Hindlimb muscle (tissue), 1 donor: Measurements from ENCODE around the gene RBM27. TPM values are rescaled to one million over a fixed set of nuclear protein-coding genes. Genes with fewer than 3 reads are reported as not detected.
"Not testable (repeated sequence)": the region's sequence is repeated elsewhere in the genome, so short reads cannot be mapped to it uniquely, and the experiment has no call there.

Experiments
- DNase-seq: peaks from one replicate; pipeline ENCODE4 v3.0.0-alpha.2; 2013
- polyA plus RNA-seq: library from polyadenylated mRNA; unstranded; fragments of 120-200 nt; gene quantifications from one replicate; pipeline ENCODE4 v1.2.1, GENCODE V29; 2013; ENCODE audit not compliant: insufficient read length

Gene RBM27
- polyA plus RNA-seq, 1 donor = 16.0 TPM

DNA sequence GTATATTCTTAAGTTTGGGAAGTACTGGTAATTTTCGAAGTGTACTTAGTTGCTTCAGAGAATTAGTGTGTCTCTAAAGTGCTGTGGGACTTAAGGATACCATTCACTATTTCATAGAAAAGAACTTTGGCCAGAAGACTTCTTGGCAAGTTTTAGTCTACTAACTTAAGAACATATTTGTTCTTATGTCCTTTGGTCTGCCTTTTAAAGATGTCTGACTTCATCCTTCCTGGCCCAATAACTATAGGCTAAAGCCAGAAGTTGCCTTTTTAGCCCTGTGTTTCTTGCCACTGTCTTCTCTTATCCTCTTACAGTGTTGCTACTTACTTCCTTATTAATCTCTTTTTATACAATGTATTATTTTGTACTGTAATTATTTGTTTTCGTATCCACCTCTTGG is 6.3 kb downstream of the RBM27 start:
- DNase-seq = no peak

DNA sequence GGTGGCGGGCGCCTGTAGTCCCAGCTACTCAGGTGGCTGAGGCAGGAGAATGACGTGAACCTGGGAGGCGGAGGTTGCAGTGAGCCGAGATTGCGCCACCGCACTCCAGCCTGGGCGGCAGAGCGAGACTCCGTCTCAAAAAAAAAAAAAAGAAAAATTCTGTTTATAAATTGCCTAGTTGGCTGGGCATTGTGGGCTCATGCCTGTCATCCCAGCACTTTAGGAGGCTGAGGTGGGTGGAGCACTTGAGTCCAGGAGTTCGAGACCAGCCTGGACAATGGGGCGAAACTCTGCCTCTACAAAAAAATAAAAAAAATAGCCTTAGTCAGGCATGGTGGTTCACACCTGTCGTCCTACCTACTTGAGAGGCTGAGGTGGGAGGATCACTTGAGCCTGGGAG is 7.4 kb downstream of the RBM27 start:
- DNase-seq = not testable (repeated sequence)

DNA sequence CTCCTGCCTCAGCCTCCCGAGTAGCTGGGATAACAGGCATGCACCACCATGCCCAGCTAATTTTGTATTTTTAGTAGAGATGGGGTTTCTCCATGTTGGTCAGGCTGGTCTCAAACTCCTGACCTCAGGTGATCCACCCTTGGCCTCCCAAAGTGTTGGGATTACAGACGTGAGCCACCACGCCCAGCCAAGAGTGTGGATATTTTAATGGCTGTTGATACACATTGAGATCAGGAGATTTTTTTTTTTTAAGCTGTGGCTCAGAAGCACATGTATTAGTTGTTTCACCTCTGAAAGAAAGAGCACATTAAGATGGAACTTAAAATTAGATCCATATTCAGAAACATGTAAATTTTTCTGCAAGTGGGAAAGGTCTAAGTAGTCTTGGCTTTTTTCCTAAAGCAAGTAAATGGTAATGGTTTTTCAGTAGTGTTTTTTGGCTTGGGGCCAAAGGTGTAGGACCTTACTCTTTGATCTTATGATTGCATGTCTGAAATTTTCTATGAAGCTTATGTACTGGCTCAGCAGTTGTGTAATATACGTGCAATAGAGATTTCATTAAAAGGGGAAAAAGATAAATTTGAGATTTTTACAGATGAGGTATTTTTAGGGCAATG is 9.9 kb downstream of the RBM27 start:
- no peak for DNase-seq

DNA sequence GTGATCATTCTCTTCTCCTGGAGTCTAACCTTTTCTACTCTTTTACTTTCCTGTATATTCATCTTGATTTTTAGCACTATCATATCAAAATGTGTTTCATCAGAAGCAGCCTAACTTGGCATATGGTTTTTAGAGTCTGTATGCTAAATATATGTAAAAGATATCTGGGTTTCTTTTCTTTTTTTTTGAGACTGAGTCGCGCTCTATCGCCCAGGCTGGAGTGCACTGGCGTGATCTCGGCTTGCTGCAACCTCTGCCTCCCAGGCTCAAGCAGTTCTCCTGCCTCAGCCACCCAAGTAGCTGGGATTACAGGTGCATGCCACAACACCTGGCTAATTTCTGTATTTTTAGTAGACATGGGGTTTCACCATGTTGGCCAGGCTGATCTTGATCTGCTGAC is 11.5 kb downstream of the RBM27 start:
- DNase-seq = not testable (repeated sequence)

DNA sequence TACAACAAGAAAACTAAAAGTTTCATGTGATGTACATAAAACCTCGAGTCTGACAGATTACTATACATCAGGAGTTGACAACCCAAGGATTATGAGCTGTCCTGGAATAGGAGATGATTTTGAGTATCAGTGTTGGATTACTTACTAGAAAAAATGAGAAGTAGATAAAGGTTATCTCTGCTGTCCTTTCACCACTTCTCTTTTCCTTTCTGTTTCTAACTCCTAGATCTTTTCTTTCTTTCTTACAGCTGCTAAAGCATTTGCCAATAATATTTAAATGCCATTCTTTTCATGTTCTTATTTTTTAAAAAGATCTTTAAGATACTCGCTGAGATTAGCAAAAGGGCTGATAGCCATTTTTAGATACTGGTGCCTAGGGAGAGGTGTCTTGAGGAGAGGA is 14.8 kb downstream of the RBM27 start:
- DNase-seq = no peak

DNA sequence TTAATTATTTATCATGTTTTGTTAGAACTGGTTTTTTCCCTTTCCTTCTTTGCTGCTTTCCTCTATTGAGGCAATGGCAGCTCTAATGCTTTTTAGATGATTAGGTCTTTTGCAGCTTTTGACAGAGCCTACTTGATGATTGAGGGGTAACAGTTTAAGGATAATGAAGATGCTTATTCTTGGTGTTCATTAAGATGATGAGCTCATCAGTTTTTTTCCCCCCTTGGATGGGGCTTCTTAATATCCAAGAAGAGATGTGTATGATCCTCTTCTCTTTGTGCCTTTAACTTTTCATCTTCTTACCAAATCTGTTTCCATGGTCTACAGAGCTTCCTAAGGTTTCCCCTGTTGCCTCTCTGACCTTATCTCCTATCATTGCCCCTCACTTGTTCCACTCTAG is 15.8 kb downstream of the RBM27 start:
- no peak for DNase-seq

DNA sequence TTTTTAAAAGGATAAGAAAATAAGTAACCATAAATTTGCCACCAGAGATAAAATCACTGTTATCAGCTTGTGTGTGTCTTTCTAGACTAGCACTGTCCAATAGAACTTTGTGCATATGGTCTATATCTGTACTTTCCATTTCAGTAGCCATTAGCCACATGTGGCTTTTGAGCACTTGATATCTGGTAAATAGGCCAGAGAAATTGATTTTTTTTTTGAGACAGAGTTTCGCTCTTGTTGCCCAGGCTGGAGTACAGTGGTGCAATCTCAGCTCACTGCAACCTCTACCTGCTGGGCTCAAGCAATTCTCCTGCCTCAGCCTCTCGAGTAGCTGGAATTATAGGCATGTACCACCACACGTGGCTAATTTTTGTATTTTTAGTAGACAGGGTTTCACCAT is 17.8 kb downstream of the RBM27 start:
- no peak for DNase-seq

DNA sequence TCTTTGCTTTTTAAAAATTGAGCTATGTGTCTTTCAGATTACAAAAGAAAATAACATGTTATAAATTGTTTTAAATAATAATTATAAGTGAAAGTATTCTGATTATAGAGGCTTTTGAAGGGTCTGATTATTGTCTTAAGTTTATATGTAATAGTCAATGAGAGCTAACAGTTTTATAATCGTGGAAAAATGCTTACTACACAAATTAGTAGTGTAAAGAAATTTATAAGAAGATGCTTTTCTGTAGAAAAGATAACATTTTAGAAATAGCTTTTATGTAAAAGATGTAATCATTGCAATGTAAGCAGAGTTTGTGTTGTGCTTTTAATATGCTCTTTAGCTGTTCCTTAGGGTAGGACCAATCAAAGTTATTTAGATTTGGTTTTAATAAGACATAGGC is 18.6 kb downstream of the RBM27 start:
- no peak for DNase-seq

DNA sequence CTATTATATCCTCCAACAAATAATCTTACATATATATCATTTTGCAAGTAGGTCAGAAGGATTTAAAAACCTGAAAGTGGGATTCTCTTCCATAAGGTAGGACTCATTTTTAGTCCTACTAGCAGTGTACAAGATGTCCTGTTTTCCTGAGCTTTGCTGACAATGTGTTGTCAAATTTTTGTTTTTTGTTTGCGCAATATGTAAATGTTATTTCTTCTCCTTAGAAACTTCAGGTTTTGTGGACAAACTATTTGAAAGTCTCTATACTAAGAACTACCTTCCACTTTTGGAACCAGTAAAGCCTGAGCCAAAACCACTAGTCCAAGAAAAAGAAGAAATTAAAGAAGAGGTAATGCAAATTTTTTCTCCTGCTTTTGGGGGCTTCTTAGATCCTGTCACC is 19.8 kb downstream of the RBM27 start:
- no peak for DNase-seq

DNA sequence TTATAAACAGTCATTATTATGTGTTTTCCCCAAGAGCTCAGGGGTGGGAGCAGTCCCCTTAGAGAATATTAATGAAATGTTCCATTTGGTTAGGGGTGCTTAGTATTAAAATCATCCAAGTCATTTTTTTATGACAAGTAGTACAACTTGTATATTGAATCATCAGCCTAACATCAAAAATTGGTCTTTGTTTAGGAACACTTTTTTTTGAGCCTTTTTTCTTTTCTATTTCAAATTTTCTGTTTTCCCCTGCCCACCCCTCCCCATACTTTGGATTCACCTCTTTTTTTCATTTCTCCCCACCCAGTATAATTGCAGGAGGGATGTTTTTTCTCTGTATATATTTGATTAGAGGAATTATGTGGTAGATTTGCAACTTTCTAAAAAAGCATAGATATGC is 25.8 kb downstream of the RBM27 start:
- no peak for DNase-seq

DNA sequence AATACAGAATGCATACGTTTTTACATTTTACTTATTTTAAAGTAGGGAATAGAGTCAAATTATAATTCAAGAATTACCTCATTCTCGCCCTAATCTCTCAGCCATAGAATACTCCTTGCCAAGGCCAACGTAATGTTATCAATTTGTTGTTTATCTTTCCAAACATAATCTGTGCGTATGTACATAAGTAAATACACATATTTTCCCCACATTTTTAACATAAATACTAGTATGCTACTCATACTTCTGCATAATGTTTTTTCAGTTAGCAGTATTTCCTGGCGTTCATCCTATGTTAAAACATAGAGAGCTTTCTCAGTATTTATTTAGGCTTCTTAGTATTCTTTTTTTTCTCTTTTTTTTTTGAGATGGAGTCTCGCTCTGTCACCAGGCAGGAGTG is 28.8 kb downstream of the RBM27 start:
- DNase-seq = no peak

DNA sequence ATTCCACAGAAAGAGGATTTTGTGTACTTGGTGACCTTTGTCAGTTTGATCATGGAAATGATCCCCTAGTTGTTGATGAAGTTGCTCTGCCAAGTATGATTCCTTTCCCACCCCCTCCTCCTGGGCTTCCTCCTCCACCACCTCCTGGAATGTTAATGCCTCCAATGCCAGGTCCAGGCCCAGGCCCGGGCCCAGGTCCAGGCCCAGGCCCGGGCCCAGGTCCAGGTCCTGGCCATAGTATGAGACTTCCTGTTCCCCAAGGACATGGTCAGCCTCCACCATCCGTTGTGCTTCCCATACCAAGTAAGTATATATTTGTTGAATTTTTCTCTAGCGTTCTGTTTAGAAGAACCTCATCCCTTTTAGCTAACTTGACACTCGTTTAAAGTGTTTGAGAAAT is 30.0 kb downstream of the RBM27 start:
- DNase-seq = no peak

DNA sequence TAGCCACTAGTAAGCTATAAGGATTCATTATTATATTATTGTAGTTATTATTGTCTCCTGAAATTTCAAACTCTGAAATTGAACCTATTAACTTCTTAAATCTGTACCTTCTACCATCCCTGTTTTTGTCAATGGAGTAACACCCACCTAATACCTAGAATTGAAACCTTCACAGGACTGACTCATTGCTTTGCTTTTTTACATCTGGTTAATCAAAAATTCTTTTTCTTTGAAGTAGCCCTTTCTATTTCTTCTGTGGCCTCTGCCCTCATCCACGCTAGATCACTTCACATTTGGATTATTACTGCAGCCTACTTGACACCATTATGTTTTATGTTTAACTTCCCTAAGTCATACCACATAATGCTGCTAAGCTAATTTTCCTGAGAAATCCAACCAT is 35.6 kb downstream of the RBM27 start:
- no peak for DNase-seq

DNA sequence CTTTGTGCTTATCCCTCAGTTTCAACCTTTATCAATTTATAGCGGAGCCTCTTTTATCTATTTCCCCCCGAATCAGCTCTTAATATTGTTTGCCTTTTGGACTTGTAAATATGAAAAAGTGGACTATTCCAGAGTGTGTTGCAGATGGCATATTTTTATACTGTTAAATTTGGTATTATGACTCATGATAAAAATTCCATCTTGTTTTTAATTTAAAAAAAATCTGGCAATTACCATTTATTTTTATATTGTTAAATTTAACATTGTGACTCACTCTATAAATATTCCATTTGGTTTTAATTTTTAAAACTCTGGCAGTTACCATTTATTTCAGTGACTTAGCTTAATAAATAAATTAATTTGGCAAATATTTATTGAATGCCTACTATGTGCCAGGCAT is 37.5 kb downstream of the RBM27 start:
- DNase-seq = no peak

DNA sequence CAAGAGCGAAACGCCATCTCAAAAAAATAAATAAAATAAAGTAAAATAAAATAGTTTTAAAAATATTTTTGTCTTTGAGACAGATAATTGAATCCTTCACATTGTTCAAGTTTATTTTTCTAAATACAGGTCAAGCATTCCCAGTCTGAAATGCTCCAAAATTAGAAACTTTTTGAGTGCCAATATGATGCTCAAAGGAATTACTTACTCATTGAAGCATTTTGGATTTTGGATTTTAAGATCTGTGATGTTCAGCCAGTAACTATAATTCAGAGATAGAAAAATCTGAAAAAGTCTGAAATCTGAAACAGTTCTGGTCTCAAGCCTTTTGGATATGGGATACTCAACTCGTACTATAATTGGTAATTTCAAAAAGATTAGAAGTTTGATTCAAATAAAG is 39.8 kb downstream of the RBM27 start:
- peak; percentile 6 for DNase-seq

DNA sequence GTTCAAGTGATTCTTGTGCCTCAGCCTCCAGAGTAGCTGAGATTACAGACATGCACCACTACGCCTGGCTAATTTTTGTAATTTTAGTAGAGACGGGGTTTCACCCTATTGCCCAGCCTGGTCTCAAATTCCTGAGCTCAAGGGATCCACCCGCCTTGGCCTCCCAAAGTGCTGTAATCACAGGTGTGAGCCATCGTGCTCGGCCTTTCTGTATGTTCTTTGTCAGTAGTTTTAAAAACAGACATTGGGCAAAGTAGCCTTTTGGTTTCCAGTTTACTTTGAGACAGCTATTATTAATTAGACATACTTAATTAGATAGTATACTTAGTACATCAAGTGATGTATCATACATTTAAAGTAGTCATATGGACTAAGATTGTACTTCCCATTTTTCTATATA is 45.2 kb downstream of the RBM27 start:
- DNase-seq = no peak

DNA sequence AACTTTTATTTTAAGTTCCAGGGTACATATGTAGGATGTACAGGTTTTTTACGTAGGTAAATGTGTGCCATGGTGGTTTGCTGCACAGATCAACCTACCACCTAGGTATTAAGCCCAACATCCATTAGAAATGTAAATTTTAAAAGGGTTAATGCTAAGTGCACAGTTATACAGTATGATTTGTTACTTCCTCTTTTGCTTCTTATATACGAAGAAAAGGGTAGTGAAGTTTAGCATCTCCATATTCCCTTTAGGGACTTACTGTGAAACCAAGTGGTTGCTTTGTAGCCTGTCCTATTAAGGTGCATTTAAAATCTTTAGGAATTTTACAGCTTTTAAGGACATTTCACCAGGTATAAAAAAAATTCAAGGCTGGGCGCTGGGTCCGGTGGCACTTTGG is 46.4 kb downstream of the RBM27 start:
- no peak for DNase-seq

Other genes with a start within 250 kb of the RBM27 start
- gene PLAC8L1, start 98.0 kb upstream of the RBM27 start, polyA plus RNA-seq = 1.3 TPM
- gene LARS1, start 21.0 kb upstream of the RBM27 start, polyA plus RNA-seq = 94.9 TPM
- gene POU4F3, start 135.2 kb downstream of the RBM27 start, polyA plus RNA-seq = 0.10 TPM
- 69.2 TPM for gene TCERG1, start 243.7 kb downstream of the RBM27 start, polyA plus RNA-seq